ENCODE measurements around the gene ACTR3. TPM values are rescaled to one million over a fixed set of nuclear protein-coding genes. Genes with fewer than 3 reads are reported as not detected.

Gene ACTR3
- total RNA-seq, 1 donor from 2014 or later, result 221 TPM

GRCh38 chr2:113876503-113877387 lies 13.1 kb upstream of the ACTR3 start:
- DNase-seq (ENCODE audit: low spot score), result peak; percentile 82

- no peak for DNase-seq (ENCODE audit: low spot score)
Measured at GRCh38 chr2:113877711-113878598, 11.9 kb upstream of the ACTR3 start.

GRCh38 chr2:113878743-113879142 lies 11.1 kb upstream of the ACTR3 start:
- DNase-seq (ENCODE audit: low spot score), result no peak

- no peak for DNase-seq (ENCODE audit: low spot score)
Measured at GRCh38 chr2:113879457-113879856, 10.4 kb upstream of the ACTR3 start.

- DNase-seq (ENCODE audit: low spot score), result no peak
Measured at GRCh38 chr2:113886479-113887008, 3.3 kb upstream of the ACTR3 start.

- DNase-seq (ENCODE audit: low spot score), result no peak
Measured at GRCh38 chr2:113887009-113887792, 2.7 kb upstream of the ACTR3 start.

GRCh38 chr2:113888641-113889470 lies 1.0 kb upstream of the ACTR3 start:
- DNase-seq (ENCODE audit: low spot score), result peak; percentile 57

GRCh38 chr2:113890253-113891235 lies 655 bp downstream of the ACTR3 start:
- DNase-seq (ENCODE audit: low spot score), result peak; percentile 75

- DNase-seq (ENCODE audit: low spot score), result no peak
Measured at GRCh38 chr2:113891265-113891959, 1.5 kb downstream of the ACTR3 start.

- no peak for DNase-seq (ENCODE audit: low spot score)
Measured at GRCh38 chr2:113892004-113892710, 2.3 kb downstream of the ACTR3 start.

GRCh38 chr2:113894156-113894743 lies 4.4 kb downstream of the ACTR3 start:
- no peak for DNase-seq (ENCODE audit: low spot score)

- DNase-seq (ENCODE audit: low spot score), result no peak
Measured at GRCh38 chr2:113895301-113895700, 5.4 kb downstream of the ACTR3 start.

- no peak for DNase-seq (ENCODE audit: low spot score)
Measured at GRCh38 chr2:113895819-113896563, 6.1 kb downstream of the ACTR3 start.

GRCh38 chr2:113896791-113897190 lies 6.9 kb downstream of the ACTR3 start:
- no peak for DNase-seq (ENCODE audit: low spot score)

GRCh38 chr2:113898081-113898480 lies 8.2 kb downstream of the ACTR3 start:
- no peak for DNase-seq (ENCODE audit: low spot score)

GRCh38 chr2:113899166-113899565 lies 9.3 kb downstream of the ACTR3 start:
- no peak for DNase-seq (ENCODE audit: low spot score)

GRCh38 chr2:113901943-113902342 lies 12.1 kb downstream of the ACTR3 start:
- DNase-seq (ENCODE audit: low spot score), result no peak

All from ureter (tissue), 1 donor.